SK-N-SH treated with all-trans-retinoic acid at 6 μM for 48 hours (cell line): Measurements from ENCODE around the gene ZDHHC4.

Source experiments
- ATAC-seq: fragments of 200-7000 bp; cut with Tn5 transposase; 3 replicates; pipeline ENCODE4 v1.9.1; 2020; ENCODE audit warnings: mild to moderate bottlenecking, moderate library complexity
- ARNTL ChIP-seq: fragments of 450-650 bp; formaldehyde crosslinking; IDR thresholded peaks from 2 replicates; pipeline ENCODE4 v1.5.0; 2020; ENCODE audit warnings: low read depth, mild to moderate bottlenecking, moderate library complexity, borderline replicate concordance
- BACH2 ChIP-seq: fragments of 250-450 bp; sonication (Bioruptor Pico); IDR thresholded peaks from 2 replicates; pipeline ENCODE4 v1.9.0; 2021; ENCODE audit warnings: mild to moderate bottlenecking, borderline replicate concordance
- CREB5 ChIP-seq: fragments of 250-450 bp; sonication (Bioruptor Pico); IDR thresholded peaks from 2 replicates; pipeline ENCODE4 v1.5.1; 2020; ENCODE audit warnings: low read depth, mild to moderate bottlenecking, moderate library complexity
- CSDC2 ChIP-seq: fragments of 250-450 bp; sonication (Bioruptor Pico); IDR thresholded peaks from 2 replicates; pipeline ENCODE4 v1.5.0; 2020; ENCODE audit warnings: mild to moderate bottlenecking, moderate library complexity
- ESRRG ChIP-seq: fragments of 250-450 bp; sonication (Bioruptor Pico); IDR thresholded peaks from 2 replicates; pipeline ENCODE4 v1.6.1; 2021; ENCODE audit warnings: mild to moderate bottlenecking
- GLIS3 ChIP-seq: fragments of 250-450 bp; sonication (Bioruptor Pico); IDR thresholded peaks from 2 replicates; pipeline ENCODE4 v1.5.0; 2020; ENCODE audit warnings: mild to moderate bottlenecking, moderate library complexity
- ISL1 ChIP-seq: fragments of 250-450 bp; sonication (Bioruptor Pico); IDR thresholded peaks from 2 replicates; pipeline ENCODE4 v2.1.2; 2022; ENCODE audit warnings: mild to moderate bottlenecking, moderate library complexity
- OSR1 ChIP-seq: fragments of 250-450 bp; sonication (Bioruptor Pico); IDR thresholded peaks from 2 replicates; pipeline ENCODE4 v1.8.0; 2022; ENCODE audit warnings: moderate library complexity, mild to moderate bottlenecking, inconsistent platforms
- POU6F1 ChIP-seq: fragments of 250-450 bp; sonication (Bioruptor Pico); IDR thresholded peaks from 2 replicates; pipeline ENCODE4 v1.8.0; 2021; ENCODE audit warnings: low read depth, mild to moderate bottlenecking, moderate library complexity, borderline replicate concordance
- PPARA ChIP-seq: fragments of 250-450 bp; sonication (Bioruptor Pico); IDR thresholded peaks from 2 replicates; pipeline ENCODE4 v1.5.0; 2020; ENCODE audit warnings: mild to moderate bottlenecking, borderline replicate concordance
- RARB ChIP-seq: fragments of 250-450 bp; sonication (Bioruptor Pico); IDR thresholded peaks from 2 replicates; pipeline ENCODE4 v1.8.0; 2021; ENCODE audit warnings: mild to moderate bottlenecking, moderate library complexity
- SNAI2 ChIP-seq: fragments of 250-450 bp; sonication (Bioruptor Pico); IDR thresholded peaks from 2 replicates; pipeline ENCODE4 v1.5.0; 2020; ENCODE audit warnings: mild to moderate bottlenecking, moderate library complexity
- TCF4 ChIP-seq: fragments of 250-450 bp; sonication (Bioruptor Pico); IDR thresholded peaks from 2 replicates; pipeline ENCODE4 v1.8.0; 2021; ENCODE audit warnings: mild to moderate bottlenecking, moderate library complexity, borderline replicate concordance
- TOX ChIP-seq: fragments of 250-450 bp; sonication (Bioruptor Pico); IDR thresholded peaks from 2 replicates; pipeline ENCODE4 v1.8.0; 2021; ENCODE audit warnings: mild to moderate bottlenecking, moderate library complexity, borderline replicate concordance
- TSHZ2 ChIP-seq: fragments of 250-450 bp; sonication (Bioruptor Pico); IDR thresholded peaks from 2 replicates; pipeline ENCODE4 v1.5.0; 2020; ENCODE audit warnings: mild to moderate bottlenecking, moderate library complexity
- ZC3H10 ChIP-seq: fragments of 250-450 bp; sonication (Bioruptor Pico); IDR thresholded peaks from 2 replicates; pipeline ENCODE4 v1.5.1; 2021; ENCODE audit warnings: mild to moderate bottlenecking, moderate library complexity
- ZFP3 ChIP-seq: fragments of 250-450 bp; sonication (Bioruptor Pico); IDR thresholded peaks from 2 replicates; pipeline ENCODE4 v1.5.0; 2020; ENCODE audit warnings: mild to moderate bottlenecking, moderate library complexity
- ZFP30 ChIP-seq: fragments of 450-650 bp; formaldehyde crosslinking; IDR thresholded peaks from 2 replicates; pipeline ENCODE4 v1.5.0; 2022; ENCODE audit warnings: mild to moderate bottlenecking, moderate library complexity
- ZNF565 ChIP-seq: fragments of 450-650 bp; formaldehyde crosslinking; conservative IDR thresholded peaks from 2 replicates; pipeline ENCODE4 v1.5.0; 2020; ENCODE audit warnings: low read depth, mild to moderate bottlenecking, moderate library complexity
- ZNF70 ChIP-seq: fragments of 450-650 bp; formaldehyde crosslinking; IDR thresholded peaks from 2 replicates; pipeline ENCODE4 v1.5.0; 2020; ENCODE audit warnings: mild to moderate bottlenecking, moderate library complexity
- TF ChIP-seq, protein P1 (sequence below): fragments of 250-450 bp; sonication (Bioruptor Pico); IDR thresholded peaks from 2 replicates; pipeline ENCODE4 v1.5.1; 2021; ENCODE audit warnings: mild to moderate bottlenecking, moderate library complexity
- TF ChIP-seq, protein P2 (sequence below): fragments of 250-450 bp; sonication (Bioruptor Pico); IDR thresholded peaks from 2 replicates; pipeline ENCODE4 v1.8.0; 2020; ENCODE audit warnings: mild to moderate bottlenecking, moderate library complexity, borderline replicate concordance

The ZDHHC4 gene

DNA sequence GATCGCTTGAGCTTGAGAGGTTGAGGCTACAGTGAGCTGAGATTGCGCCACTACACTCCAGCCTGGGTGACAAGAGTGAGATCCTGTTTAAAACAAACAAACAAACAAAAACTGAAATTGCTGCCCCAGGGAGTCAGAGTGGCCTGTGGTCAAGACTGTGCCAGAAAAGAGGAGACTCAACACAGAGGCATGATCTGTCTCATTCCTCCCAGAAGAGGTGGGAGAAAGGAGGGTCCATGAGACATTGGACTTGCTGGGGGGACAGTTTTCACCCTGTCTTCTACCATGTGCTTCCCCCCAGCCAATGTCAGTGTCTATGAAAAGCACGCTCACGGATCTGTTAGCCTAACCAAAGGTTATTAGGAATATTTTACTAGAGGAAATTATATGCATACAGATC, 41.4 kb downstream of the ZDHHC4 start:
- no peak for ATAC-seq
- no peak for TF ChIP-seq TCF4 (CRISPR knock-in tag)
- no peak for TF ChIP-seq ZFP3 (CRISPR knock-in tag)
- no peak for TF ChIP-seq ESRRG (CRISPR knock-in tag)
- TF ChIP-seq ZNF70 (CRISPR knock-in tag) = no peak
- no peak for TF ChIP-seq POU6F1 (CRISPR knock-in tag)

GRCh38 chr7:6619961-6620360, 42.7 kb downstream of the ZDHHC4 start:
- no peak for TF ChIP-seq CSDC2 (CRISPR knock-in tag)
- no peak for TF ChIP-seq PPARA (CRISPR knock-in tag)
- no peak for TF ChIP-seq ZFP3 (CRISPR knock-in tag)
- TF ChIP-seq OSR1 (CRISPR knock-in tag) = no peak
- no peak for TF ChIP-seq POU6F1 (CRISPR knock-in tag)
- no peak for TF ChIP-seq ARNTL (CRISPR knock-in tag)
- TF ChIP-seq GLIS3 (CRISPR knock-in tag) = no peak
- no peak for TF ChIP-seq SNAI2 (CRISPR knock-in tag)
- no peak for TF ChIP-seq TSHZ2 (CRISPR knock-in tag)
- no peak for TF ChIP-seq BACH2
- no peak for TF ChIP-seq ZC3H10
- TF ChIP-seq ISL1 (CRISPR knock-in tag) = no peak
- no peak for TF ChIP-seq ZFP30 (CRISPR knock-in tag)
- no peak for TF ChIP-seq ZNF565 (CRISPR knock-in tag)
- TF ChIP-seq, protein P1, sequence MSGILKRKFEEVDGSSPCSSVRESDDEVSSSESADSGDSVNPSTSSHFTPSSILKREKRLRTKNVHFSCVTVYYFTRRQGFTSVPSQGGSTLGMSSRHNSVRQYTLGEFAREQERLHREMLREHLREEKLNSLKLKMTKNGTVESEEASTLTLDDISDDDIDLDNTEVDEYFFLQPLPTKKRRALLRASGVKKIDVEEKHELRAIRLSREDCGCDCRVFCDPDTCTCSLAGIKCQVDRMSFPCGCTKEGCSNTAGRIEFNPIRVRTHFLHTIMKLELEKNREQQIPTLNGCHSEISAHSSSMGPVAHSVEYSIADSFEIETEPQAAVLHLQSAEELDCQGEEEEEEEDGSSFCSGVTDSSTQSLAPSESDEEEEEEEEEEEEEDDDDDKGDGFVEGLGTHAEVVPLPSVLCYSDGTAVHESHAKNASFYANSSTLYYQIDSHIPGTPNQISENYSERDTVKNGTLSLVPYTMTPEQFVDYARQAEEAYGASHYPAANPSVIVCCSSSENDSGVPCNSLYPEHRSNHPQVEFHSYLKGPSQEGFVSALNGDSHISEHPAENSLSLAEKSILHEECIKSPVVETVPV (CRISPR knock-in tag) = no peak
- ATAC-seq = no peak

GRCh38 chr7:6621195-6622133, 44.2 kb downstream of the ZDHHC4 start:
- ATAC-seq = no peak
- TF ChIP-seq ZNF565 (CRISPR knock-in tag) (no peak), ESRRG (CRISPR knock-in tag) (no peak)

- TF ChIP-seq TOX (CRISPR knock-in tag) = no peak
- TF ChIP-seq, protein P1 (CRISPR knock-in tag) = no peak
- TF ChIP-seq, protein P2, sequence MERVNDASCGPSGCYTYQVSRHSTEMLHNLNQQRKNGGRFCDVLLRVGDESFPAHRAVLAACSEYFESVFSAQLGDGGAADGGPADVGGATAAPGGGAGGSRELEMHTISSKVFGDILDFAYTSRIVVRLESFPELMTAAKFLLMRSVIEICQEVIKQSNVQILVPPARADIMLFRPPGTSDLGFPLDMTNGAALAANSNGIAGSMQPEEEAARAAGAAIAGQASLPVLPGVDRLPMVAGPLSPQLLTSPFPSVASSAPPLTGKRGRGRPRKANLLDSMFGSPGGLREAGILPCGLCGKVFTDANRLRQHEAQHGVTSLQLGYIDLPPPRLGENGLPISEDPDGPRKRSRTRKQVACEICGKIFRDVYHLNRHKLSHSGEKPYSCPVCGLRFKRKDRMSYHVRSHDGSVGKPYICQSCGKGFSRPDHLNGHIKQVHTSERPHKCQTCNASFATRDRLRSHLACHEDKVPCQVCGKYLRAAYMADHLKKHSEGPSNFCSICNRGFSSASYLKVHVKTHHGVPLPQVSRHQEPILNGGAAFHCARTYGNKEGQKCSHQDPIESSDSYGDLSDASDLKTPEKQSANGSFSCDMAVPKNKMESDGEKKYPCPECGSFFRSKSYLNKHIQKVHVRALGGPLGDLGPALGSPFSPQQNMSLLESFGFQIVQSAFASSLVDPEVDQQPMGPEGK (CRISPR knock-in tag) = no peak
- no peak for TF ChIP-seq ZNF565 (CRISPR knock-in tag)
- TF ChIP-seq SNAI2 (CRISPR knock-in tag) = no peak
- no peak for TF ChIP-seq RARB (CRISPR knock-in tag)
- TF ChIP-seq BACH2 = no peak
- TF ChIP-seq ZNF70 (CRISPR knock-in tag) = no peak
- TF ChIP-seq GLIS3 (CRISPR knock-in tag) = no peak
- no peak for TF ChIP-seq CREB5 (CRISPR knock-in tag)
- no peak for TF ChIP-seq ZFP3 (CRISPR knock-in tag)
- TF ChIP-seq PPARA (CRISPR knock-in tag) = no peak
- no peak for ATAC-seq
Measured at GRCh38 chr7:6622134-6622710, 45.0 kb downstream of the ZDHHC4 start.
